HUES6 (cell line): ENCODE measurements around the gene UBXN10.
"Not testable (repeated sequence)": the region's sequence is repeated elsewhere in the genome, so short reads cannot be mapped to it uniquely, and the experiment has no call there.

ENCODE experiments used
- H3K27ac ChIP-seq: 2 replicates; pipeline ENCODE4 v1.7.0; 2013; ENCODE audit warnings: low read depth, mild to moderate bottlenecking, low read length, inconsistent platforms
- H3K27me3 ChIP-seq: 2 replicates; pipeline ENCODE4 v1.6.1; 2013; ENCODE audit warnings: low read length; ENCODE audit not compliant: control insufficient read depth, insufficient read depth
- H3K36me3 ChIP-seq: 2 replicates; pipeline ENCODE4 v1.6.1; 2013; ENCODE audit warnings: low read length; ENCODE audit not compliant: control insufficient read depth, insufficient read depth
- H3K4me1 ChIP-seq: 2 replicates; pipeline ENCODE4 v1.6.1; 2013; ENCODE audit warnings: low read length; ENCODE audit not compliant: control insufficient read depth, insufficient read depth
- H3K4me3 ChIP-seq: 2 replicates; pipeline ENCODE4 v1.5.1; 2013; ENCODE audit warnings: low read depth, low read length
- H3K9ac ChIP-seq: one replicate; pipeline ENCODE4 v1.6.1; 2013; ENCODE audit warnings: mild to moderate bottlenecking, low read length
- H3K9me3 ChIP-seq: 2 replicates; pipeline ENCODE4 v1.6.1; 2013; ENCODE audit warnings: low read depth, low read length; ENCODE audit not compliant: control insufficient read depth, insufficient read depth

The UBXN10 gene

DNA sequence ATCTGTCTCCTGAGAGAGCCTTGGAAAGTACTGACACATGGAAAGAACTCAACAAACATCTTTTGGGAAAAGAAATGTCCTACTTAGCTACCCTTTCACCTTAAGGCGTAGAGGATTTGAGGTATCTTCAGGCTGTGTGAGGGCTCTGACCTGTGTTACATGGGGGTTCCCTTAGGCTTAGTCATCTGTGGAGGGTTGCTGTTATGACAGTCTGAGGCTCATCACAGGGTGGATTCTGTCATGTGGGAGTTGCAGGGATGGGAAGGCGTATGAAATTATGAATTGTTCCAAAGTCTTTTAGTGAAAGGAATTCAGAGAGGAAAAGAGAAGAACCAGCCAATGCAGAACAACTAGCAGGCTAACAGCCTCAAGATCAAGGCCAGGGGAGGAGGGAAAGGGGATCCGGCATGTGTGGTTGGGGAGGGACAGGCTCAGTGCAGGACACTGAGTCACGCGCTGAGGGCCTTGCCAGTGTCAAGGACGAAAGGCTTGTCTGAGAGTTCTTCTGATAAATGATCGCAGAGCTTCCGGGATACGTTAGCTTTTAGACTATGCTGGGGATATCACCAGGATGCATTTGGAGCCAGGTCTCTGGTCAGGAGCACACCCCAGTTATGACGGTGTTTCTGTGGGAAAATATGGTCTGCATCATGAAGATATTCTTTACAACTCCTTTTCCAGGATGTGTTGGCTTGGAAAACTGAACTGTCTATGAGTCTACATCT lies 25.0 kb downstream of the UBXN10 start:
- Histone ChIP-seq H3K9me3 (no peaks in the 10 kb centered on the region), H3K4me3 (no peak overlapping the region), H3K4me1 (peaks cover 13% of the 10 kb centered on the region; the same call in 1 of the 2 replicates), H3K9ac (no peak overlapping the region), H3K27me3 (peaks cover 22% of the 10 kb centered on the region; the same call in 1 of the 2 replicates), H3K27ac (no peak overlapping the region), H3K36me3 (no peaks in the 10 kb centered on the region)

GRCh38 chr1:20211511-20211931 lies 25.6 kb downstream of the UBXN10 start:
- Histone ChIP-seq H3K9ac (no peak overlapping the region), H3K4me1 (peaks cover 13% of the 10 kb centered on the region; the same call in 1 of the 2 replicates), H3K27ac (no peak overlapping the region)

GRCh38 chr1:20212085-20212684 lies 26.3 kb downstream of the UBXN10 start:
- peaks cover 6% of the 10 kb centered on the region; the same call in 1 of the 2 replicates for H3K9me3 ChIP-seq
- H3K36me3 ChIP-seq = no peaks in the 10 kb centered on the region
- H3K4me3 ChIP-seq = no peak overlapping the region
- H3K27me3 ChIP-seq = peaks cover 22% of the 10 kb centered on the region; the same call in 1 of the 2 replicates
- H3K27ac ChIP-seq = no peak overlapping the region
- peaks cover 13% of the 10 kb centered on the region; the same call in 1 of the 2 replicates for H3K4me1 ChIP-seq
- no peak overlapping the region for H3K9ac ChIP-seq

More at GRCh38 chr1:20211511-20211931, 25.6 kb downstream of the UBXN10 start:
- H3K4me3 ChIP-seq = no peak overlapping the region
- H3K9me3 ChIP-seq = peaks cover 5% of the 10 kb centered on the region; the same call in 1 of the 2 replicates
- H3K27me3 ChIP-seq = peaks cover 22% of the 10 kb centered on the region; the same call in 1 of the 2 replicates
- no peaks in the 10 kb centered on the region for H3K36me3 ChIP-seq

- peaks cover 6% of the 10 kb centered on the region; the same call in 1 of the 2 replicates for H3K9me3 ChIP-seq
- peaks cover 22% of the 10 kb centered on the region; the same call in 1 of the 2 replicates for H3K27me3 ChIP-seq
- no peak overlapping the region for H3K9ac ChIP-seq
- H3K27ac ChIP-seq = no peak overlapping the region
- H3K36me3 ChIP-seq = no peaks in the 10 kb centered on the region
- H3K4me3 ChIP-seq = 0 out of 2 replicates have a peak overlapping the region, but pooled peaks have one; percentile 8
- H3K4me1 ChIP-seq = peaks cover 13% of the 10 kb centered on the region; the same call in 1 of the 2 replicates
Measured at GRCh38 chr1:20212685-20213331, 26.9 kb downstream of the UBXN10 start.

DNA sequence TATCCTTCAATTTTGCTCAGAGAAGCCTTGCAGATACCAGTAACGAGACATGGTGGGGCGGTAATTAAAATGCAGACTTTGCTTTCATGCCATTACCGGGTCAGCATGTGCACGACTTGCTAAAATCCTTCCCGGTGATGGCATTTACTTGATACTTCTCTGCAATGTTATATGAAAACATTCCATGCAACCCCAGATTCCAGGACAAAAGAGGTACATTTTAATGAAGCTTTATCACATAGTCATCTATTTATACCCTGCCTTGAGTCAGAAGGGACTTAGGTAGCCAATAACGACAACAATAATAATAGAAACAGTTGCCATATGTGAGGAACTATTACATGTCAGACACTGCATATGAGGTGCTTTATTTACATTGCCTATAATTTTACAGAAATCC lies 29.8 kb downstream of the UBXN10 start:
- H3K27ac ChIP-seq = no peak overlapping the region

GRCh38 chr1:20216574-20216973 lies 30.7 kb downstream of the UBXN10 start:
- Histone ChIP-seq H3K27ac (no peak overlapping the region), H3K9ac (no peak overlapping the region), H3K4me1 (peaks cover 13% of the 10 kb centered on the region; the same call in 1 of the 2 replicates), H3K27me3 (peaks cover 19% of the 10 kb centered on the region; the same call in 1 of the 2 replicates), H3K9me3 (peaks cover 6% of the 10 kb centered on the region; the same call in 1 of the 2 replicates), H3K4me3 (no peak overlapping the region), H3K36me3 (no peaks in the 10 kb centered on the region)

More for the DNA sequence above, 29.8 kb downstream of the UBXN10 start:
- Histone ChIP-seq H3K36me3 (no peaks in the 10 kb centered on the region), H3K4me1 (peaks cover 13% of the 10 kb centered on the region; the same call in 1 of the 2 replicates), H3K9ac (no peak overlapping the region), H3K4me3 (no peak overlapping the region), H3K27me3 (peaks cover 22% of the 10 kb centered on the region; the same call in 1 of the 2 replicates), H3K9me3 (peaks cover 6% of the 10 kb centered on the region; the same call in 1 of the 2 replicates)

DNA sequence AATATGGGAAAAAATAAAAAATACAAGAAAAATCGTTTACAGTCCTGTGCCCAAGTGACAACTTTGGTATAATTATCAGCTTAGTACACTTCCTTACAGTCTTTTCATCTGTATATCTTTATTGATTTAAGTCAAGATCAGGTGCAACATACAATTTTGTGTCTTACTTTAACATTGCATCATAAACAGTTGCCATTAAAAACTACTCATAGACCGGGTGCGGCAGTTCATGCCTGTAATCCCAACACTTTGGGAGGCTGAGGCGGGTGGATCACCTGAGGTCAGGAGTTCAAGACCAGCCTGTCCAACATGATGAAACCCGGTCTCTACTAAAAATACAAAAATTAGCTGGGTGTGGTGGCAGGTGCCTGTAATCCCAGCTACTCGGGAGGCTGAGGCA lies 33.2 kb downstream of the UBXN10 start:
- H3K4me3 ChIP-seq, H3K27ac ChIP-seq, H3K9me3 ChIP-seq, H3K9ac ChIP-seq, H3K4me1 ChIP-seq, H3K36me3 ChIP-seq: not testable (repeated sequence)
- peaks cover 25% of the 10 kb centered on the region for H3K27me3 ChIP-seq

GRCh38 chr1:20220036-20220435 lies 34.1 kb downstream of the UBXN10 start:
- Histone ChIP-seq H3K27ac (no peak overlapping the region), H3K4me3 (no peak overlapping the region), H3K9me3 (peaks cover 6% of the 10 kb centered on the region; the same call in 1 of the 2 replicates), H3K9ac (no peak overlapping the region), H3K36me3 (no peaks in the 10 kb centered on the region), H3K27me3 (peaks cover 28% of the 10 kb centered on the region), H3K4me1 (peaks cover 2% of the 10 kb centered on the region; the same call in 1 of the 2 replicates)

DNA sequence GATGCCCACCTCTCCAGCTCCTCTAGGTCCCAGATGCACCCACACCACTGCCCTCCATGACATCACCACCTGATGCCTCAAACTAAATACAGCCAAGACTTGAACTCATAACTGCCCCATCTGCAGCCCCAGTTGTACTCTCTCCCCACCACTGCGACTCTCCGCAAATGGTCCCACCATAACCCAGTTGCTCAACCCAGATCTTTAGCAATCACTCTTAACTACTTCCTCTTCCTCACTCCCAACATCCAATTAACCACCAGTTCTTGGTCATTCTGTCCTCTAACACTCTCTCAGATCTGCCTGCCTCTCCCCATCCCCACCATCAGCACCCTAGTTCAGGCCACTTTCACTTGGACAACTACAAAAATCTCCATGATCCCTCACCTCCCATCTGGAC lies 37.2 kb downstream of the UBXN10 start:
- H3K27ac ChIP-seq = no peak overlapping the region
- peaks cover 28% of the 10 kb centered on the region for H3K27me3 ChIP-seq
- H3K9me3 ChIP-seq = no peaks in the 10 kb centered on the region
- no peaks in the 10 kb centered on the region for H3K36me3 ChIP-seq
- no peak overlapping the region for H3K9ac ChIP-seq
- H3K4me3 ChIP-seq = no peak overlapping the region
- peaks cover 2% of the 10 kb centered on the region; the same call in 1 of the 2 replicates for H3K4me1 ChIP-seq

- Histone ChIP-seq H3K4me1 (peaks cover 2% of the 10 kb centered on the region; the same call in 1 of the 2 replicates), H3K27me3 (peaks cover 28% of the 10 kb centered on the region)
Measured at GRCh38 chr1:20223551-20224419, 37.9 kb downstream of the UBXN10 start.

More at GRCh38 chr1:20223551-20224419, 37.9 kb downstream of the UBXN10 start:
- Histone ChIP-seq H3K36me3 (no peaks in the 10 kb centered on the region), H3K27ac (no peak overlapping the region), H3K9ac (no peak overlapping the region), H3K4me3 (no peak overlapping the region), H3K9me3 (no peaks in the 10 kb centered on the region)
